Measurements from ENCODE around the gene CFAP20DC.
"Not testable (repeated sequence)": the region's sequence is repeated elsewhere in the genome, so short reads cannot be mapped to it uniquely, and the experiment has no call there.

The CFAP20DC gene

DNA sequence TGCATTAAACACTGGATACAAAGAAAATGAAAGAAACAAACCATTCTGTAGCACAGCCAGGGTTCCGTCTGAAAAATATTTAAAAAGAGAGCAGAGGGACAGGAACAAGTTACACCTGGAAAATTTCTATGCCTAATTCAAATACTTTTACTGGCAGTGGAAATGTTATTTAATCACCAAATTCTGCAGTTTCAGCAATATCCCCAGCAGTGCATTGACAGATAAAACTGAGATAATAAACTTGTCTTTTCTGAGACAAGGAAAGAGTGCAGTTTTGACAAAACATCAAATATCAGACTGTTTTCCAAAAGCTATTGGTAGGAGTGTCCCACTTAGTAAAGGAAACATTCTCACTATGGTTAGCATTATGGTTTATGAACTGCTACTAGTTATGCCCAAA lies 209.9 kb downstream of the CFAP20DC start:
- no peak for DNase-seq
- in situ Hi-C loops (cut with HindIII; ENCODE audit: low pct_ligation_motif_present, low pct_unique_long_range_greater_than_20kb, low sequenced_read_pairs), result no loop called here

DNA sequence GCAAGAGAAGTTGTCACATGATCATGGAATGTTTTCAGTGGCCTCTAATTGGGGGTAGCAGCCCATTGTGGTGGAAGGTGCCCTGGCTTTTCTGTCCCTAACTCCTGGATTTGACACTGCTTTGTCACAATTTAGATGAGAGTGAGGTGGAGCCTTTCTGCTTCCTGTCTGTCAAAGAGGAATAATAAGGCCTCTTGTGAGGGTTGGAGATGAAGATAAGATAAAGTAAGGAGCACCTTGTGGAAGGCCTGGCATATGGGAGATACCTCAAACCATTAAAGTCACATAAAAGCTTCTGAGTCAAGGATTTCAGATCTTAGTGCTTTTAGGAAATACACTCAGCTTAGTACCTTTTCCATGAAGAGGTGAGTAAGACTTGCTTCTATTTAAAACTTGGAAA lies 210.6 kb downstream of the CFAP20DC start:
- in situ Hi-C loops (cut with HindIII; ENCODE audit: low pct_ligation_motif_present, low pct_unique_long_range_greater_than_20kb, low sequenced_read_pairs), result no loop called here

DNA sequence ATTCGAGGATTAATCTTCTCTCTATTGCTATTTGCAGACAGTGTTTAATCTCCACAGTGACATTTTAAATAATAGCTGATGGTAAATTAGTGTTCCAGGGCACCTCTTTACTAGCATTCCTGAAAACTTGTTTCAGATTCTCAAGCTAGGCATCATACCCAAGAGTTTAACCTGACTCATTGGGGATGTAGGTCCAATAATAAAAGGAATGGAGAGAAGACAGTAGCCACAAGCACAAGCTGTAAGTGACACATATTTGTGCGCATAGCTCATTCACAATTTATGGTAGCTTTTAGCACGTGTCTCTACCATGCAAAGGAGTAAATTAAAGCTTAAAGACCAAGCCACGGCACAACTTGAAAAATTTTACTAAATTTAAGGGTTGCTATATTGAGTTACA lies 212.0 kb downstream of the CFAP20DC start:
- no peak for DNase-seq
- in situ Hi-C loops (cut with HindIII; ENCODE audit: low pct_ligation_motif_present, low pct_unique_long_range_greater_than_20kb, low sequenced_read_pairs), result no loop called here

More for the DNA sequence above, 210.6 kb downstream of the CFAP20DC start:
- DNase-seq, result no peak

DNA sequence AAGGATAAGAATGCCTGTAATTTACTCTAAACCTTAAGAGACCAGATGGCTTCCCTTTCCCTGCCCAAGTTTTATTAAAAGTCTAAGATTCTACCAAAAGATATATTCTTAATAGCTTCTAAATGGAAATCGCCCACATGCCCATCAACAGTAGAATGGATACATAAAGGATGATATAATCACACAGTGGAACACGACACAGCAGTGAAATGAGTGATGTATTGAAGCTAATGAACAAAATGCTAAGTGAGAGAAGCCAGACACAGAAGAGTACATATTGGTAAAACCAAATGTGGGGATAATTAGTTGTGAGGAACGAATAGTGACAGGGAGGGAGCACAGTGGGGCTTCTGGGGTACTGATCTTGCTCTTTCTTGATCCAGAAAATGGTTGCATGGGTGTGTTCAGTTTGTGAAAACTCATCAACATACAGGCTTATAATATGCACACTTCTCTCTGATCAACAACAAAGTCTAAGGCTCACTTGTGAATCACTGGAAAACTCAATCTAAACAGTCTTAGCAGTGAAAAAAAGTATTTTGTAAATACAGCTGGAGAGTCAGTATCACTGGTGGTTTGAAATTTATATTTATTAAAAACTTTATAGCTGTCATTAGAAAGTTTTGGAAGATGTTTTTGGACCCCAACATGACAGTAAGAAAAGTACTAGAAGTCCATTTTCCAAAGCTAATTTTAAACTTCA lies 212.5 kb downstream of the CFAP20DC start:
- no peak for DNase-seq
- in situ Hi-C loops (cut with HindIII; ENCODE audit: low pct_ligation_motif_present, low pct_unique_long_range_greater_than_20kb, low sequenced_read_pairs), result no loop called here

DNA sequence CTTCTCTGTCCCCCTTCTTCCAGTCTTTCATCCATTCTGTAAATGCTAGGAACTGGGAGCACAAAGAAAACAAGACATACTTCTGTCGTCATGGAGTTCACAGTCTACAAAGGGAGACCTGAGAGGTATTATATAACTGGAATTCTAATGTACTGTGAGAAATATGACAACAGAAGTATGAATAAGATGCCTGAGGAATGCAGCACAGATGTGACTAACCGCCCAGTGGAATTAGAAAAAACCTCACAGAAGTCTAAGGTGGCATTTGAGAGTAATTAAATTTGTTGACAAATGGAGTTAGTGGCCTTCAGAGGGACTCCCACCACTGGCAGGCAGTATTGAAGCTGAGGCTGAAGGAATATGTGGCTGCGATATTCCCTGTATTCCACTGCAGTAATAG lies 214.7 kb downstream of the CFAP20DC start:
- no peak for DNase-seq
- in situ Hi-C loops (cut with HindIII; ENCODE audit: low pct_ligation_motif_present, low pct_unique_long_range_greater_than_20kb, low sequenced_read_pairs), result no loop called here

DNA sequence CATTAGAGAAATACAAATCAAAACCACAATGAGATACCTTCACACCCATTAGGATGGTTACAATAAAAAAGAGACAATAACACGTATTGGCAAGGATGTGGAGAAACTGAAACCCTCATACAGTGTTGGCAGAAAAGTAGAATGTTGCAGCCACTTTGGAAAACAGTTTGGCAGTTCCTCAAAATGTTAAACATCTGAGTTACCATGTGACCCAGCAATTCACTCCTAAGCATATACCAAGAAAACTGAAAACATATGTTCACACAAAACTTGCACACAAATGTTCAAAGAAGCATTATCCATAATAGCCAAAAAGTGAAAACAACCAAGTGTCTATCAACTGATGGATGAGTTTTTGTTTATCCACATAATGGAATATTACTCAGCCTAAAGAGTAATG lies 216.3 kb downstream of the CFAP20DC start:
- in situ Hi-C loops (cut with HindIII; ENCODE audit: low pct_ligation_motif_present, low pct_unique_long_range_greater_than_20kb, low sequenced_read_pairs), result no loop called here
- no peak for DNase-seq

DNA sequence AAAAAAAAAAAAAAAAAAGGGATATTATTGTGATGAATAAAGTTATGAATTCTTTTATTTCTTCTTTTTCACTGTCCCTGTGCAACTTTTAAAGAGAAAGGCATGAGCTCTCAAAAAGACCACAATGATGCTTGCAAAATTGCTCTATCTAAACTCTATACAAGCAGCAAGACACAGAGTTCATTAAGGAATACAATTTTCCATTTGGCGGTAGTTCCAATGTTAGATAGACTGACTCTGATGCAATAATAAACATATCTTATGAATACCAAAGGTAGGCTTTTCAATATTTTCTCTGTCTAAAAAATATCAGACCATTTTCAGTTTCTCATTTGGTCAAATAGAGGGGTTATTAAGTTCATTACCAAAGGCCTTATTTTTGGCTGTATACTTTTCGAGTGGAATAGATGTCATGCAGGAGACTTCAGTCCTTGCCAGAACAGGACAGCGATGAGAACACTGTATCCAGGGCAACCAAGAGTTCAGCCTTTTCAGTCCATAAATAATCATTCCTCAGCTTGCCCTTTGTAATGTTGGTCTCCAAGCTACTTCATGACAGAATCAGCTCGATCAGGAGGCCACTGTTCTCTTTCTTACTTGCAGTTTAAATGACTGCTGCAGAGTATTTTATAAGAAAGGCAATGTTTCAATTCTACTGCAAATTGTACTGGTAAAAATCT lies 220.4 kb downstream of the CFAP20DC start:
- in situ Hi-C loops (cut with HindIII; ENCODE audit: low pct_ligation_motif_present, low pct_unique_long_range_greater_than_20kb, low sequenced_read_pairs), result no loop called here
- no peak for DNase-seq

DNA sequence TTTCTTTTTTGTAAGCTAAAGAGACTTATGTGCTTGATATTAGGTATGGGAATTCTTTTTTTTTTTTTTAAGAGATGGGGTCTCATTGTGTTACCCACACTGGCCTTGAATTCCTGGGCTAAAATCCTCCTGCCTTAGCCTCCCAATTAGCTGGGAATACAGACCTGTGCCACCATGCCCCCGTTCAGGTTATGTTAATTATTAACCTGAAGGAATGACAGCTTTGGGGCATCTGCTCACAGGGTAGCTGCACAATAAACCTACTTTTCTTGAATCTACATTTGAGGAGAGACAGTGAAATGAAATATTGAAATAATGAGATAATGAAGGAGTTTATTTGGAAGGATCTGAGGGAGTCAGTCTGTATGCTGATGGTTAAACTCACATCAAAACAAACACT lies 225.0 kb downstream of the CFAP20DC start:
- in situ Hi-C loops (cut with HindIII; ENCODE audit: low pct_ligation_motif_present, low pct_unique_long_range_greater_than_20kb, low sequenced_read_pairs), result no loop called here
- DNase-seq, result no peak

DNA sequence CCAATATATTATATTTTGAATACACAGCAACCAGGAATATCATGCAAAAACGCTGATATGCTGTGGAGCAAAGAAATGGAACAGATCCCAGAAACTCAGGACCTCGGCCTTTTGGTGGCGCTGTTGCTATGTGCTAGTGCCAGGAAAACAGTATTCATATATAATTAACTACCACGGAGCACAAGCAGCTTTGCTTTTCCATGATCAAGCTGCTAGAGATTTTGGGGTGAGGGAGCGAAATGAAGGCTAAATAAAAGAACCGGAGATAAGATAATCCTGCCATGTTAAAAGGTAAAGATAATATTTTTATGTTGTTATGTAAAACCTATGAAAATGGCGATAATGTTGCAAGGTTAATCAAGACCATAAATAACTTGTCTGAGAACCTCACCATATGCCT lies 225.5 kb downstream of the CFAP20DC start:
- in situ Hi-C loops (cut with HindIII; ENCODE audit: low pct_ligation_motif_present, low pct_unique_long_range_greater_than_20kb, low sequenced_read_pairs), result no loop called here
- DNase-seq, result peak; percentile 70

DNA sequence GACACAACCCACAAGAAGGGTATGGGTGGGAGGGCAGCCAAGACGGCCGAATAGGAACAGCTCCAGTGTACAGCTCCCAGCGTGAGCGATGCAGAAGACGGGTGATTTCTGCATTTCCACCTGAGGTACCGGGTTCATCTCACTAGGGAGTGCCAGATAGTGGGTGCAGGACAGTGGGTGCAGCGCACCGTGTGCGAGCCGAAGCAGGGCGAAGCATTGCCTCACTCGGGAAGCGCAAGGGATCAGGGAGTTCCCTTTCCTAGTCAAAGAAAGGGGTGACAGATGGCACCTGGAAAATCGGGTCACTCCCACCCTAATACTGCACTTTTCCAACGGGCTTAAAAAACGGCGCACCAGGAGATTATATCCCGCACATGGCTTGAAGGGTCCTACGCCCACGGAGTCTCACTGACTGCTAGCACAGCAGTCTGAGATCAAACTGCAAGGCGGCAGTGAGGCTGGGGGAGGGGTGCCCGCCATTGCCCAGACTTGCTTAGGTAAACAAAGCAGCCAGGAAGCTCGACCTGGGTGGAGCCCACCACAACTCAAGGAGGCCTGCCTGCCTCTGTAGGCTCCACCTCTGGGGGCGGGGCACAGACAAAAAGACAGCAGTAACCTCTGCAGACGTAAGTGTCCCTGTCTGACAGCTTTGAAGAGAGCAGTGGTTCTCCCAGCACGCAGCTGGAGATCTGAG lies 243.1 kb downstream of the CFAP20DC start:
- DNase-seq; in situ Hi-C loops (cut with HindIII; ENCODE audit: low pct_ligation_motif_present, low pct_unique_long_range_greater_than_20kb, low sequenced_read_pairs): not testable (repeated sequence)

DNA sequence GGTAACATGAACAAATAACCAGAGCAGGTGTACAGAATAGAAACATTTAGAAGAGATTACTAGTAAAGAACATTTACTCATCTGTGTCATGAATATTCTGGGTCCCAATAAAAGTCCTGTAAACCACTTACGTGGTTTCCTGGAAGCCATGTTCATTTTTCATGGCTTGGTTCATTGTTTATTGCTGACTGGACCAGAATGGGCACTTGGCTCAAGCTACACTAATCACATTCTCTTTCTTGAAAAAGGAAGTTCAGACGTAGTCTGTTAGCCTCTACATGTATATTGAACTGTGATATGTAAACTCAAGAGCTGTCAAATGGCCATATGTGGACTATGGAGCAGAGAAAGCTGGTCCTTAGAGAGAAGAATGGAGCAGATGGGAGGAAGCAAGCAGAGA lies 244.9 kb downstream of the CFAP20DC start:
- no peak for DNase-seq
- in situ Hi-C loops (cut with HindIII; ENCODE audit: low pct_ligation_motif_present, low pct_unique_long_range_greater_than_20kb, low sequenced_read_pairs), result no loop called here

DNA sequence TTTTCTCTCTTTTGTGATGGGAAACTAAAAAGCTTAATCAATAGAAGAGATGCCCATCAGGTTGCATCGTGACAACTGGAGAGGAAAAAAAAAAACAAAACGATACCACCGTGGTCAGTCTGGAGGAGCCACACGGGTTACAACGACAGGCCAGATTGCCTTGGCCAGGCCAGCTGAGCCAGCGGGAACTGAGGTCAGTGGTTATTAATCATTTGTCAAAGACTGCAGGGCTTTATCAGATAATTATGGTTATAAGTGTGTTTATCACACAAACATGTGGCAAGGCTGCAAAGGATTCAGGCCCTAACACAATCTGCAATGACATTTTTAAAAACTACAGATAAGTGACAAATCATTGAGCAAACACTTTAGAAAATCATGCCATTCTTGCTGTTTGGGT lies 248.3 kb downstream of the CFAP20DC start:
- in situ Hi-C loops (cut with HindIII; ENCODE audit: low pct_ligation_motif_present, low pct_unique_long_range_greater_than_20kb, low sequenced_read_pairs), result no loop called here
- DNase-seq, result no peak

DNA sequence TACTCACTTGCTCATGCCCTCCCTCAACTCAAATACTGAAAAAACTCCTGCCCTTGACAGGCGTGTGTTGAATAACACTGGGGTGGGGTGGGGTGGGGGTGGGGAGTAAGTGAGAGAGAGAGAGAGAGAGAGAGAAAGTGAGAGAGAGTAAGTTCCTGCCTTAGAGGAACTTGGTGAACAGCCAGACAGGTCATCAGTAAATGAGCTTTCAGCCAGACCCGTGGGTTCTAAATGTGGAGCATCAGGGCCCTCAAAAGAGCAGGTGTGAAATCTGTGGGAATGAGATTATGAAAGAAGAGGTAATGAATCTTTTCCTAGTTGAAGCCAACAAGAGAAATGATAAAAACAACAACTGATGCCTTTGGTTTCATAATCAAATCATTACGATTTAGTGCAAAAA lies 248.9 kb downstream of the CFAP20DC start:
- in situ Hi-C loops (cut with HindIII; ENCODE audit: low pct_ligation_motif_present, low pct_unique_long_range_greater_than_20kb, low sequenced_read_pairs), result no loop called here

DNA sequence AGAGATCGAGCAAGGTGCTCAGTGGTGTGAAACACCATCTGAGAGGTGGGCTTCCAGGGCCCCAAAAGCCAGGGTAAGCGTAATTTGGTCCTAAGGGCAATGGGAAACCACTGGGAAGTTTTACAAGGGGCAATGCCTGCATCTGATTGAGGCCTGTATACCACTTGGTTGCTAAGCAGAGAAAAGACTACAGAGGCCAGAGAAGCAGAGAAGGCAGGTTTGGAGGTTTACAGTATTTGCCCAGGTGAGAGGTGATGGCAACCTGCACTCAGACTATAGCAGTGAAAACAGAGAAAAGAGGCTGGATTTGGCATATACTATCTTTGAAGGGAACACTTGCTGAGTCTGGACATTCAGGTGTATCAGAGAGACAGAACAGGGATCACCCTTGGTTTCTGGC lies 249.8 kb downstream of the CFAP20DC start:
- in situ Hi-C loops (cut with HindIII; ENCODE audit: low pct_ligation_motif_present, low pct_unique_long_range_greater_than_20kb, low sequenced_read_pairs), result no loop called here

More for the DNA sequence above, 248.9 kb downstream of the CFAP20DC start:
- DNase-seq, result no peak

DNA sequence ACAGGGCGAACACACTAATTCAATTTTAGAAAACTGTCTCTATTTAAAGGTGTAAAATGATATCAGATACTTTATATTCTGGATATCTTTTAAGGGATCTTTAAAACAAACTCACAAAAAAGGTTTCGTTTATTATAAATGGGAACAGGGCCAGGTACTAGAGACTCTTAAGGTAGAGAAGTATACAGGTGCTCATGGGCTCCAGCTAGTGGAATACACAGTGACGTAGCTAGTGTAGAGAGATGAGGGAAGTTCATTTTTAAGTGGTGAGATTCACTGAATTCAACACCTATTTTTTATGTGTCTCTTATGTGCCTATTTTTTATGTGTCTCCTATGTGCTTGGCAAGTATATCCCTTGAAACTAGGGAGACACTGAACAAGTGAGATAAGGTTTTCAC lies 250.6 kb downstream of the CFAP20DC start:
- in situ Hi-C loops (cut with HindIII; ENCODE audit: low pct_ligation_motif_present, low pct_unique_long_range_greater_than_20kb, low sequenced_read_pairs), result no loop called here
- DNase-seq, result no peak

More for the DNA sequence above, 249.8 kb downstream of the CFAP20DC start:
- no peak for DNase-seq

DNA sequence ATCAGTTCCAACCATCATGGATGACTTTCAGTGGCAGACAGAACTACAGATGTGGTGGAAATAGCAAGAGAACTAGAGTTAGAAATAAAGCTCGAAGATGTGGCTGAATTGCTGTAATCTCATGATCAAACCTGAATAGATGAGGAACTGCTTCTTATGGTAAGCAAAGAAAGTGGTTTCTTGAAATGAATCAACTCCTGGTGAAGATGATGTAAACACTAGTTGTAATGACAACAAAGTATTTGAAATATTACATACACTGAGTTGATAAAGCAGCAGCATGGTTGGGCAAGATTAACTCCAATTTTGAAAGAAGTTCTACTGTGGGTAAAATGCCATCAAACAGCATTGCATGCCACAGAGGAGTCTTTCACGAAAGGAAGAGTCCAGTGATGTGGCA lies 251.5 kb downstream of the CFAP20DC start:
- in situ Hi-C loops (cut with HindIII; ENCODE audit: low pct_ligation_motif_present, low pct_unique_long_range_greater_than_20kb, low sequenced_read_pairs), result no loop called here
- no peak for DNase-seq

DNA sequence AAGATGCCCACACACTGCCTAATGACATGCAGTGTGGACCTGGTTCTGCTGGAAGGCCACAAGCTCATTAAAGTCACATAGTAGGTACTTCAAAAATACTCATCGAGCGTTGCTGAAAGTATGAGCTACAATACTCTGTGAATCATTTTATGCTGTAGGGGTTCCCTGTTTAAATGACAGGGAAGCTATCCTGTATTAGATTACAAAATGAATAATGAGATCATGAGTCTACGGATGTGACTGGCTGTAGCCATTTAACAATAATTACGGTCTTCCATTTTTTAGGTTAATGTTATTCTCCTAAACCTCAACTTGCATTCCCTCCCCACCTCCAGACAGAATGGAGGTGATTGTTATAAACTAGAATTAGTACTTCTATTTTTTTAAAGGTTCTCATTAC lies 255.1 kb downstream of the CFAP20DC start:
- DNase-seq, result no peak
- in situ Hi-C loops (cut with HindIII; ENCODE audit: low pct_ligation_motif_present, low pct_unique_long_range_greater_than_20kb, low sequenced_read_pairs), result no loop called here

DNA sequence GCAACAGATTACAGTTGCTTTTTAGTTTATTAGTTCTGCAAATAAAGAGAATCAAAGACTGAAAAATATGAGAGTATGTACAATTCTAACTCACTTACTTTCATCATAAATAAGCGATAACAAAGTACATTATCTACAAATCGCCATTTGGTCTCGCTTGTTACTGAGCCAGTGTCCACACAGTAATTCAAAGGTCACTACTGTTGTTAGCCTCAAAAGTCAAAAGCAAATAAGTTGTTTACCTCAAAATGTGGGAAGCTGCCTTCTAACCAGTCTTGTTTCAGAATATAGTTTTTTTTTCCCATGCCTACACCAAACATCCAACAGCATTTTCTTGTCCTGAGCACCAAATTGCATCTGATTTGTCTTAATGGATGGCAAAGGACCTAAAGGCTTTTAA lies 255.9 kb downstream of the CFAP20DC start:
- in situ Hi-C loops (cut with HindIII; ENCODE audit: low pct_ligation_motif_present, low pct_unique_long_range_greater_than_20kb, low sequenced_read_pairs), result no loop called here
- no peak for DNase-seq

DNA sequence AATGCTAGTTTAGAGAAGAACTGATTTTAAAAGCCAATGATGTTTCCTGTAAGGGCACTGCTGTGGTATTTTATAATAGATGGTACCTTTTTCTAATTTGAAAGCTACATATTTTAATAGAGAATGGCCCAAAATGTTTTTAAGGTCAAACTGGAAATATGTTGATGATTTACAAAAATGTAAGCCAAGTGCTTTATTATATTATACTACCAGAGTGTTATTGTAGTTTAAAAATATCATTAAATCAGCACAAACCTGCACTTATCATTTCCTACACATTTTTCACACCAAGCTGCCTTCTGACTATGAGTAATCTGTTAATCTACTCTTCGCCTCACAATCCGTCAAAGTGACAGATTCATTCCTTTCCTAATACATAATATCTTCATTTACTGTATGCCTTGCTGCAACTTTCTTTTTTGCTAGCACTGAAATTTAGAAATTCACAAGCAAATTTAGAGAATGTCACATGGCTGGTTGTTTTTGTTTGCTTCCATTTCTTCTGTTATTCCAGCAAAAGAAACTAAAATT lies 256.8 kb downstream of the CFAP20DC start:
- no peak for DNase-seq
- in situ Hi-C loops (cut with HindIII; ENCODE audit: low pct_ligation_motif_present, low pct_unique_long_range_greater_than_20kb, low sequenced_read_pairs), result no loop called here
